D341Med (cell line): ENCODE measurements around the gene RNASEH2B.

Experiments used
- DNase-seq: peaks from one replicate; pipeline ENCODE4 v3.0.0; 2012; ENCODE audit warnings: low spot score

Gene RNASEH2B

GRCh38 chr13:50907781-50908180 is 1.8 kb upstream of the RNASEH2B start:
- no peak for DNase-seq

GRCh38 chr13:50908371-50908770 is 1.2 kb upstream of the RNASEH2B start:
- DNase-seq: no peak

DNA sequence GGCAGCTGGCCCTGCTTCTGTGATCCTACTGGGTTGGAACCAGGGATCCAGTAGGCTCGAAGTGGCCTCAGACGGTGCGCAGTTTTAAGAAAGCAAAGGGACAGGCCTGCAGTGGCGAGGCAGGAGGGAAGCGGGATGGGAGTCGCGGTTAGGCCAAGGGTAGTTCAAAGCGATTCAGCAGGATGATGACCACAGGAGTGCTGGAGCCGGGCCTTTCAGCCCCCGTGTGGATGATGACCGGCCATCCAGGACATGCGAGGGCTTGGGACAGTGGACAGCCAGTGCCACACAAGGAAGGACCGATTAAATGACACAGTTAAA is 854 bp downstream of the RNASEH2B start:
- no peak for DNase-seq

DNA sequence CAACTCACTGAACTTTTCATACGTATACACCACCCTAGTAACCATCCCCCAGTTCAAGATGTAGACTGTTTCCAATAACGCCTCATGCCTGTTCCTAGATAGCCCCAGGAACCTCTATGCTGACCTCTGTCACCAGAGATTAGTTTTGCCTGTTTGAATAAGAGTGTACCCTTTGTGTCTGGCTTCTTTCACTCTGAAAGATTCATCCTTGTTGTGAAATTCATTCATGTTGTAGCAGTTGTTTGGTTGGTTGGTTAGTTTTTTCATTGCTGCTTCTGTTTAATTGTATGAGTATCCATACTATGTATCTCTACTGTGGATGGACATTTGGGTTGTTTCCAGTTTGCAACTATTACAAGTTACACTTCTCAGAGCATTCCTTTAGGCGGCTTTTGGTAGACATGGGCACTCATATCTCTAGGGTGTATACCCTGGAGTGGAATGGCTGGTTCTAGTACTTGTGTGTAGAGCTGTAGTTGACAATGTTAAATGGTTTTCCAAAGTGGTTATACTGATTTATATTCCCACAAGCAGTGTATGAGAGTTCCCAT is 1.6 kb downstream of the RNASEH2B start:
- DNase-seq: no peak

GRCh38 chr13:50911937-50912795 is 2.6 kb downstream of the RNASEH2B start:
- DNase-seq: peak; percentile 73

DNA sequence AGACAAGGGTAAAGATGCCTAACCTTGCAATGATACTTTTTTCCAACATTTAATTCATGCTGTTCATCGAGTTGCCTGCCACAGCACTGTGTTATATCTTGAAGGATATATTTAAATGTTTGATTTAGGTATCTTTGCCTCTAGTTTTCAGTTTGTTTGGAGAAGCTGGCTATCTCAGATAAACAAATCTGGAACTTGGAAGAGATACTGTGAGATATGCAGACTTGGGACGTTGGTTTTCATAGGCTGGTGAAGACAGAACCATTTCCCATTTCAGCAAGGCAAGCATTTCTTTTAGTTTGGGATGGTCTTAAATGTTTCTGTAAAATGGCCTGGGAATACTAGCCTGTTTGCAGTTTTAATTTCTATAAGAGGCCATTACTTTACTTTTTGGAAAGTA is 3.3 kb downstream of the RNASEH2B start:
- DNase-seq: no peak

DNA sequence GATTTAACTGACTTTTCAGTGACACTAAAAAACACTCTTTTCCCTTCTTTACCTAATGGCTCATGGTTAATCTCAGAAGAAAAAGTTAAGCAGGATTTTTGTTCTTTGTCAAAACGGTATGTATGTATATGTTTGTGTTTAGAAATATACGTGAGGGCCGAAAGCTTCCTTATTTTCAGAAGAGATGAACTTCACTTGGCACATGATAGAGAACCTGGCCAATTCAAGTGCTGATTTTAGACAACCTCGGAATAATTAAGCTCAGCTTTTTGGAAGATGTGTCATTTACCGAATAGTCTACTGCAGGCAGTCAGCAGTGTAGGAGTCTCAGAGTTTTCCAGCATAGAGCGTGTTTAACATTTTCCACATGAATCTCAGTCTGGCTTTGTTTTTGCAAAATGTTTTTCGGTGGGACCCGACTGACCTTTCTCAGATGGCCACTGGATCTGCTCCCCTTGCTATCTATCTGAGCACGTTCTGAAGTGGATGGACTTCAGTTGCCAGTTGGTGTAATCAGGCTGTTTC is 4.6 kb downstream of the RNASEH2B start:
- no peak for DNase-seq

DNA sequence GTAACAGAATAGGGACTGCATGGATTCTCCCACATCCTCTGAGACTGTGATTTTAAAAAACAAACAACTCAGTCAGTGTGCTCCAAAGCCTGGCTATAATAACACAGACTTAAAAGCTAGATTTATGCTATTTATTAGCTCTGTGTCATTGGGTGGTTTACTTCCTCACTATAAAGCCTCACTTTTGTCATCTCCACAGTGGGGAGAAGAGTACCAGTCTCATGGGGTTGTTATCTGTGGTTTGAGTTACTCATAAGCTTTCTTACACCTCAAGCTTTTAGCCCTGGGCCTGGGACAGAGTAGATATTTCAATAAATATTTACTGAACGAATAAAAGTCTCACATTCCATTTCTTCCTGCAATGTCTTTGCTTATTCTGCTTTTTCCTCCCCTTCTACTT is 5.3 kb downstream of the RNASEH2B start:
- no peak for DNase-seq

GRCh38 chr13:50915565-50915964 is 6.0 kb downstream of the RNASEH2B start:
- DNase-seq: no peak

- DNase-seq: no peak
Measured at GRCh38 chr13:50916701-50917184, 7.2 kb downstream of the RNASEH2B start.

GRCh38 chr13:50917572-50917971 is 8.0 kb downstream of the RNASEH2B start:
- DNase-seq: no peak

DNA sequence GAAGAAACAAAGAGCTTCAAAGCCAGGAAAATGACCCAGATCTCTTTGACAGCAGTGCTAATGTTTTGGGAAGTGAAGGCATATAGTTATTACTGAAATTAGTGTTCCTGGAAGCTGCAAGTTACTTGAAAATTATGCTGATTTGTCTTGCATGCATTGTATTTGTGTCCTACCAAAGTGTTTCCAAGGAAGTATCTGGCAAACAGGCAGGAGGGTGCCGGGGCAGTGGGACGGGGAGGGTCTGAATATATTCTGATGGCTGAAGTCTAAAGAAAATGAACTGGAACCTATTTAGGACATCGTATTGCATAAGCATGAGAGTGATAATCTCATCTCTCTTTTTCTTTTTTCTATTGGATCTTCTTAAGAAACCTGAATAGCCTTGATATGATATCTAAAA is 9.0 kb downstream of the RNASEH2B start:
- no peak for DNase-seq

- DNase-seq: no peak
Measured at GRCh38 chr13:50919277-50919676, 9.7 kb downstream of the RNASEH2B start.

- no peak for DNase-seq
Measured at GRCh38 chr13:50921706-50922105, 12.1 kb downstream of the RNASEH2B start.

DNA sequence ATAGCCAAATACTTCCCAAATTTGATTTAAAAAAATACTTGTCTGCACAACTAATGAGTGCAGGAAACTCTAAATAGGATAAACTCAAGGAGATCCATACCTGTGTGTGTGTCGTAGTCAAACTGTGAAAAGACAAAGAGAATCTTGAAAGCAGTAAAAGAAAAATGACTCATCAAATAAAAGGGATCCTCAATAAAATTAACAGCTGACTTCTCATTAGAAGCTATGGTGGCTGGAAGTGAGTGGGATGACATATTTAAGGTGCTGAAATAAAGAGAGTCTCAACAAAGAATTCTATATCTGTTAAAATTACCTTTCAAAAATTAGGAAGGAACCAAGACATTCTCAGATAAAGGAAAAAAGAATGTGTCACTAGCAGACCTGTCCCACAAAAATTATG is 13.7 kb downstream of the RNASEH2B start:
- no peak for DNase-seq

DNA sequence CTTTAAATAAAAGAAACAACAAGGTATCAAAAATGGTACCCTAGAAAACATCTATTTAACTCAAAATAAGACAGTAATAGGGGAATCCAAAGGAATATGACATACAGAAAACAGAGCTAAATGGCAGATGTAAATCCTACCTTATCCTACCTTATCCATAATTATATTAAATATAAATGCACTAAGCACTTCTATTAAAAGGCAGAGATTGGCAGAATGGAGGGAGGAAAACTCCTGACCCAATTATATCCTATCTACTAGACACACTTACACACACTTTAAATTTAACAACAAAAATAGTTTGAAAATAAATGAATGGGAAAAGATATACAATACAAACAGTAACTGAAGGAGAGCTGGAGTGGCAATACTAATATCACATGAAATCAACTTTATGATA is 14.4 kb downstream of the RNASEH2B start:
- DNase-seq: no peak

GRCh38 chr13:50927701-50928100 is 18.1 kb downstream of the RNASEH2B start:
- DNase-seq: no peak

DNA sequence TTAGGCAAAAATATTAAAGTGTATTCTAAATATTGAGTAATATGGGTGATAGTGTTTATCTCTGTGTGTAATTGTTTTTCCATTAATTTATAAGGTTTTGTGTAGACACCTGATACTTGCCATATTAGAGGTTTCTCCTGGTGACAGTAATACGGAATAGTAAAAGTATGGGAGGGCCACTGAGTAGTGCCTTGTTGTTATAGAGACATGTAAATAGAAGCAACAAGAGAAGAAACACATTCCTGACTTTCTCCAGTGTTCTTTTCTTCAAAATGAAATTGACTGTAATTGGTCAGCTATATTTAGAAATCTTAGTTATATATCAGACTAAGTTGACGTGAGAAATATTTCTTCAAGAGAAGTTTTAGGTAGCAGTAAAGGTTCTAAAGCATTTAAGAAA is 18.5 kb downstream of the RNASEH2B start:
- no peak for DNase-seq

- no peak for DNase-seq
Measured at GRCh38 chr13:50928659-50929462, 19.3 kb downstream of the RNASEH2B start.

DNA sequence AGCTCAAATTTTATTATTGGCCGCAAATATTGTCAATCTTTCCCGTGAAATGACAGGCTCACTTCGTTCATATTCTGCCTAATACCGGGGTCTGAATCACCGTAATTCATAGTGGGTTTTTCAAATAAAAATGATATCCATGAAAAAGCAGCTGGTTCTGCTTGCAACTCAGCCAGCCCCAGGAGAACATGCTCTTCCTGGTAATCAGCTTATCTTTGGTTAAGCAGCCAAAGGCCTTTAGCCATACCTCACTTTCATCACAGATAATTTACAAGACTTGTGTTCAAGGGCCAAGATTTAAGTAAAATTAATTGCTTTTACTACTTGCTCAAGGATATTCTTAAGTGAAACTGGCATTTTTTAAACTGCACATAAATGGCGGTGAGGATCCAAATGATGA is 22.5 kb downstream of the RNASEH2B start:
- peak; percentile 69 for DNase-seq

DNA sequence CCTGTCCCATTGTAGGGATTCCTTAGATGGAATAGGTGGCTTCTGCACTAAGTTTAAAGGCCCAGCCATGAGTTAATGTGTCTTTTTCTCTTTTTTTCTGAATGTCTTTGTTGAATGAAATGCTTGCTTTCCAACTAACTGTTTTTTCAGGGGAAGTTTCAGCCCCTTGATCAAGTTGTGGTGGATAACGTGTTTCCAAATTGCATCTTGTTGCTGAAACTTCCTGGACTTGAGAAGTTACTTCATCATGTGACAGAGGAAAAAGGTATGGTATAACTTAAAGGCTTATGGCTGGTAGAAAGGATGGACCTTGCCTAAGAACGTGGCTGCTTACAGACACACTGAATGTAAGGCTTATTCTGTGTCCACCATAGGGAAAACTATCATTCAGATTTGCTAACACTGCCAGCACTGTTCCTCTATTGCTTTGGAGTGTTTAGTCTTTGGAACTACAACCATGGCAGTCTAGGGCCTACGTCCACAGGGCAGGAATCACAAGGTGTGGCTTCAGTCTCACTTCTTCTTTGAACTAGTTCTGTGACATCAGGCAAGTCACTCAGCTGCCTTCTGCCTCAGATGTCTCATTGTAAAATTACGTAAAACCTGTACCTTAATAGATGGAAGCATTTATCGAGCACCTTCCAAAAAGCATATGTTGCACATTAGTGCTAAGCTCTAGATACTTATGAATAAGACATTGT is 25.3 kb downstream of the RNASEH2B start:
- DNase-seq: no peak

GRCh38 chr13:50936679-50937078 is 27.1 kb downstream of the RNASEH2B start:
- DNase-seq: no peak
